K562 (cell line): ENCODE results near the gene ARHGAP24. TPM values are rescaled to one million over a fixed set of nuclear protein-coding genes. Genes with fewer than 3 reads are reported as not detected.

Source experiments
- ATAC-seq: fragments of 200-7000 bp; cut with Tn5 transposase; 3 replicates; pipeline ENCODE4 v1.9.1; 2020; ENCODE audit warnings: moderate library complexity
- BruUV-seq: library from RNA; stranded (reverse); fragments of 400-500 nt; replicated peaks from 2 replicates; lab custom pipeline; 2021; lab: Mats Ljungman, UMichigan
- CTCF ChIA-PET: fragments of 300-600 bp; formaldehyde crosslinking; extraction: SDS; loops from one replicate; lab custom pipeline; 2021; ENCODE audit warnings: low intra/inter-chr PET ratio; lab: Yijun Ruan, JAX
- POLR2A ChIA-PET: fragments of 300-600, 350-650 bp; sonication (Branson Sonifier 250); formaldehyde crosslinking; extraction: SDS; loops from one replicate; lab custom pipeline; 2021; ENCODE audit warnings: antibody characterized with exemption, inconsistent platforms; lab: Yijun Ruan, JAX
- DNase-seq, 4 experiments: peaks; one replicate each; pipeline versions ENCODE4 v3.0.0 to v3.0.0-alpha.2; 2011 to 2018; ENCODE audit warnings: low spot score in 3 of 4, mixed read lengths in 3 of 4; ENCODE audit errors: extremely low read depth in 1 of 4
- FAIRE-seq: peaks from 2 replicates; lab custom pipeline; 2011; peaks lifted over from hg19 to GRCh38; lab: Jason Lieb, UNC
- H2AFZ ChIP-seq: 2 replicates; pipeline ENCODE4 v1.6.0; 2011; ENCODE audit warnings: low read depth, low read length, control low read depth, inconsistent platforms
- H3K27ac ChIP-seq: fragments of 200-600 bp; 3 replicates; pipeline ENCODE4 v1.8.0; 2011; ENCODE audit warnings: low read depth, mild to moderate bottlenecking, control low read depth, inconsistent platforms, low read length, moderate library complexity, mixed read lengths; ENCODE audit errors: extremely low read depth
- H3K27me3 ChIP-seq, 2 experiments: fragments of 300-600 bp in 1 of 2; 2 replicates in 1 of 2; 3 replicates in 1 of 2; pipeline versions ENCODE4 v1.6.0 to v1.8.0; 2011; ENCODE audit warnings: inconsistent platforms in 2 of 2, low read length in 2 of 2, mild to moderate bottlenecking in 1 of 2, mixed read lengths in 1 of 2, moderate library complexity in 1 of 2; ENCODE audit not compliant: control insufficient read depth in 2 of 2, insufficient read depth in 2 of 2
- H3K36me3 ChIP-seq: fragments of 300-600 bp; 3 replicates; pipeline ENCODE4 v1.8.0; 2011; ENCODE audit warnings: mild to moderate bottlenecking, low read length, inconsistent platforms; ENCODE audit not compliant: control insufficient read depth, insufficient read depth
- H3K4me1 ChIP-seq, 2 experiments: fragments of 200-600 bp in 1 of 2; replicated peaks in 1 of 2; 2 replicates in 1 of 2; 3 replicates in 1 of 2; pipeline versions ENCODE4 v1.5.1 to v1.8.0; 2011; ENCODE audit warnings: inconsistent platforms in 2 of 2, low read length in 2 of 2, mild to moderate bottlenecking in 1 of 2, mixed read lengths in 1 of 2, moderate library complexity in 1 of 2; ENCODE audit not compliant: control insufficient read depth in 2 of 2, insufficient read depth in 2 of 2
- H3K4me2 ChIP-seq: 2 replicates; pipeline ENCODE4 v1.6.1; 2011; ENCODE audit warnings: low read length, control low read depth, inconsistent platforms, mixed read lengths; ENCODE audit not compliant: insufficient read depth
- H3K4me3 ChIP-seq: fragments of 200-600 bp; sonication (generic), shearing (Covaris generic); 2 replicates; pipeline ENCODE4 v1.5.1; 2016; ENCODE audit warnings: control low read depth, inconsistent platforms
- H3K79me2 ChIP-seq: fragments of 200-600 bp; 3 replicates; pipeline ENCODE4 v1.8.0; 2011; ENCODE audit warnings: low read length, inconsistent platforms; ENCODE audit not compliant: control insufficient read depth, insufficient read depth
- H3K9ac ChIP-seq, 2 experiments: 2 replicates each; pipeline versions ENCODE4 v1.6.0 to v1.6.1; 2011; ENCODE audit warnings: low read depth in 2 of 2, low read length in 2 of 2, control low read depth in 1 of 2, inconsistent platforms in 1 of 2, mild to moderate bottlenecking in 1 of 2, mixed read lengths in 1 of 2; ENCODE audit not compliant: insufficient read depth in 1 of 2
- H3K9me1 ChIP-seq: one replicate; pipeline ENCODE4 v1.6.0; 2011; ENCODE audit warnings: inconsistent platforms, mild to moderate bottlenecking, low read length, moderate library complexity; ENCODE audit not compliant: control insufficient read depth, insufficient read depth
- H3K9me3 ChIP-seq: replicated peaks from 2 replicates; pipeline ENCODE4 v1.5.1; 2011; ENCODE audit warnings: low read depth, low read length, inconsistent platforms; ENCODE audit not compliant: control insufficient read depth, insufficient read depth
- H4K20me1 ChIP-seq: replicated peaks from 2 replicates; pipeline ENCODE4 v1.6.1; 2011; ENCODE audit warnings: low read length, inconsistent platforms, mixed read lengths; ENCODE audit not compliant: control insufficient read depth, insufficient read depth
- CCAR2 ChIP-seq: fragments of 200-400 bp; formaldehyde crosslinking; IDR thresholded peaks from 2 replicates; pipeline ENCODE4 v1.6.1; 2017; ENCODE audit warnings: mild to moderate bottlenecking, low read depth, low read length
- CEBPB ChIP-seq: fragments of 450-650 bp; IDR thresholded peaks from 2 replicates; pipeline ENCODE4 v1.6.1; 2016; ENCODE audit warnings: missing genetic modification characterization, missing compliant biosample characterization
- MEF2A ChIP-seq: IDR thresholded peaks from 2 replicates; pipeline ENCODE4 v1.6.1; 2011; ENCODE audit warnings: low read depth, mild to moderate bottlenecking, low read length, moderate library complexity; ENCODE audit not compliant: control insufficient read depth
- WGBS: fragments of 100-300 bp; shearing (Covaris generic); methylation state at CpG from one replicate; pipeline ENCODE4 v1.1.6; 2016; ENCODE audit warnings: low coverage, mixed read lengths; ENCODE audit not compliant: insufficient coverage; ENCODE audit errors: missing lambda C conversion rate; 5-methylcytosine and 5-hydroxymethylcytosine counted together
- in situ Hi-C: fragments of 300-500 bp; cut with MboI; formaldehyde crosslinking; loops from 4 replicates; pipeline ENCODE4 v1.15.0; 2018; ENCODE audit warnings: inconsistent platforms, mixed read lengths
- intact Hi-C: fragments of 100-400 bp; cut with micrococcal nuclease; formaldehyde crosslinking; loops from 2 replicates; pipeline ENCODE4 v1.14.2; 2022
- polyA plus RNA-seq, 8 experiments: library from polyadenylated mRNA; depleted of rRNA in 4 of 8; stranded (reverse) in 5 of 8; unstranded in 3 of 8; fragments of >200 nt; fragmentation: Nextera tagmentation in 2 of 8; fragmentation: Illumina TruSeq in 1 of 8; extraction: Ambion mirVana in 2 of 8; extraction: Trizol in 1 of 8; gene quantifications; 2 replicates each; pipeline versions ENCODE4 v1.2.1 to v1.2.3, GENCODE V29; 2011 to 2014; ENCODE audit warnings: inconsistent platforms in 1 of 8, missing spikeins in 1 of 8
- total RNA-seq, 7 experiments: library from RNA; depleted of rRNA in 6 of 7; stranded (reverse); fragments of >200 nt in 6 of 7; fragmentation: Illumina TruSeq in 2 of 7; extraction: Trizol in 2 of 7; gene quantifications; 2 replicates each; pipeline versions ENCODE4 v1.2.1 to v1.2.3, GENCODE V29; 2011 to 2021; ENCODE audit warnings: low replicate concordance in 1 of 7
- TF ChIP-seq, protein P1 (sequence below): sonication (generic); formaldehyde crosslinking; IDR thresholded peaks from 2 replicates; pipeline ENCODE4 v1.8.0; 2022; ENCODE audit warnings: missing genetic modification reagents, mild to moderate bottlenecking, borderline replicate concordance

The ARHGAP24 gene
- total and polyA plus RNA-seq, 9 of the 15 experiments (the other 6 are each of a cell fraction or from before 2014, with no cell fraction given): 8.0 to 22.6 (median 14.0) TPM

DNA sequence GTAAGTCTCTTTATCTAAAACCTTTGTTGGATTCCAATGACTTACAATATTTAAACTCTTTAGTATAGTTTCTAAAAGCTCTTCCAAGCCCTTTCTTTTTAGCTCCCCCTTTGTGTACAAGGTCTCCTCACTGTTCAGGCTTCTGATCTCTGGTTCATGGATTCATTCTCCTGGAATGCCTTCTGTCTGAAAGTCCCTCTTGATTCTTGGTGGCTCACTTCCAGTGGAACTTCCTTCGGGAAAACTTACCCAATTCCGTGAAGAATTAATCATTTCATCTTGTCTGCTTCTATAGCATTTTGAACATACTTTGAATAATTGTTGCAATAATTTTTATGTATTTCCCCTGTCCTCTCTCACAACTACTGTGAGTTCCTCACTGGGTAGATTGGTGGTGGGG lies 3.6 kb downstream of the ARHGAP24 start (continued):
- TF ChIP-seq MEF2A: no peak

DNA sequence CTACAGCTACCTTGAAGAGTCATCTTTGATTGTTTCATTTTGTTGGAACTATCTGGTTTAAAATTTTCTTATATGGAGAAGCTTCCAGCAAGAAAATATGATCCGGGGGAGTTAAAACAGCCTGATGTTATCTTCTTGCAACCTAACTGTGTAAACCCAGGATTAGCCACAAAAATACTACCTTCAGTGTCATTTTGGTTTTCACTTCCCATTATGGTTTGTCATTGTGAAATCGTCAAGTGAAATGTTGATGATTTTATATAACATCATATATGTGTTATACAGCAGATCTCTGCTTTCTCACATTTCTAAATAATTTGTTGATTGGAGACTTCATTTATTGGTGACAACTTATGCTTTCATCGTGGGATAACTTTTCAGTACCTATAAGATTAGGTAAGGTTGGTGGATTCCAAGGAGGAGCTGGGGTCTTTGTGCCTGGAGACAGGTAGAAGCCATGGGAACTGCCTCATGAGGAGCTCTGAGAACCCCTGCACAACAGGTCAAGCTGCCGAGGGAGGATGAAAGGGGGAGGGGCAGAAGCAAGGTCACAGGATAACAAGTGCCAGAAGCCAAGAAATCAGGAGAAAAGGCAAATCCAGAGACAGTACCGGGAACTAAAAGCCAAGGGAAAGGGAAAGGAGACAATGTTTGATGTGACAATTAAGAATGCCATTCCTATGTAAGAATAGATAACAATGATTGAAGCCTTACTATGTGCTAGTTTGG lies 7.2 kb downstream of the ARHGAP24 start:
- in situ Hi-C loops: no loop called here
- ChIA-PET CTCF (no interaction called here), POLR2A (no interaction called here)
- H2AFZ ChIP-seq: no peak overlapping the region
- H3K36me3 ChIP-seq: no peaks in the 10 kb centered on the region
- H3K4me1 ChIP-seq: no peaks in the 10 kb centered on the region
- H3K9me3 ChIP-seq: no peaks in the 10 kb centered on the region
- no TSS peak for BruUV-seq
- DNase-seq: no peak
- H3K9ac ChIP-seq: no peak overlapping the region
- no peak overlapping the region for H3K27ac ChIP-seq
- H3K79me2 ChIP-seq: no peaks in the 10 kb centered on the region
- ATAC-seq: no peak
- no peak overlapping the region for H3K4me3 ChIP-seq
- intact Hi-C loops: no loop called here
- no peak for FAIRE-seq
- no peak overlapping the region for H3K4me2 ChIP-seq
- no peaks in the 10 kb centered on the region for H3K9me1 ChIP-seq
- H3K27me3 ChIP-seq: no peaks in the 10 kb centered on the region
- TF ChIP-seq CCAR2: no peak
- peak; percentile 35 for TF ChIP-seq CEBPB
- TF ChIP-seq, protein P1, sequence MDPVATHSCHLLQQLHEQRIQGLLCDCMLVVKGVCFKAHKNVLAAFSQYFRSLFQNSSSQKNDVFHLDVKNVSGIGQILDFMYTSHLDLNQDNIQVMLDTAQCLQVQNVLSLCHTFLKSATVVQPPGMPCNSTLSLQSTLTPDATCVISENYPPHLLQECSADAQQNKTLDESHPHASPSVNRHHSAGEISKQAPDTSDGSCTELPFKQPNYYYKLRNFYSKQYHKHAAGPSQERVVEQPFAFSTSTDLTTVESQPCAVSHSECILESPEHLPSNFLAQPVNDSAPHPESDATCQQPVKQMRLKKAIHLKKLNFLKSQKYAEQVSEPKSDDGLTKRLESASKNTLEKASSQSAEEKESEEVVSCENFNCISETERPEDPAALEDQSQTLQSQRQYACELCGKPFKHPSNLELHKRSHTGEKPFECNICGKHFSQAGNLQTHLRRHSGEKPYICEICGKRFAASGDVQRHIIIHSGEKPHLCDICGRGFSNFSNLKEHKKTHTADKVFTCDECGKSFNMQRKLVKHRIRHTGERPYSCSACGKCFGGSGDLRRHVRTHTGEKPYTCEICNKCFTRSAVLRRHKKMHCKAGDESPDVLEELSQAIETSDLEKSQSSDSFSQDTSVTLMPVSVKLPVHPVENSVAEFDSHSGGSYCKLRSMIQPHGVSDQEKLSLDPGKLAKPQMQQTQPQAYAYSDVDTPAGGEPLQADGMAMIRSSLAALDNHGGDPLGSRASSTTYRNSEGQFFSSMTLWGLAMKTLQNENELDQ (CRISPR knock-in tag): no peak
- WGBS: 5% methylated on average over 5 of the region's 5 CpGs
- H4K20me1 ChIP-seq: no peaks in the 10 kb centered on the region
